ENCODE measurements around the gene NGLY1.

NGLY1 gene

DNA sequence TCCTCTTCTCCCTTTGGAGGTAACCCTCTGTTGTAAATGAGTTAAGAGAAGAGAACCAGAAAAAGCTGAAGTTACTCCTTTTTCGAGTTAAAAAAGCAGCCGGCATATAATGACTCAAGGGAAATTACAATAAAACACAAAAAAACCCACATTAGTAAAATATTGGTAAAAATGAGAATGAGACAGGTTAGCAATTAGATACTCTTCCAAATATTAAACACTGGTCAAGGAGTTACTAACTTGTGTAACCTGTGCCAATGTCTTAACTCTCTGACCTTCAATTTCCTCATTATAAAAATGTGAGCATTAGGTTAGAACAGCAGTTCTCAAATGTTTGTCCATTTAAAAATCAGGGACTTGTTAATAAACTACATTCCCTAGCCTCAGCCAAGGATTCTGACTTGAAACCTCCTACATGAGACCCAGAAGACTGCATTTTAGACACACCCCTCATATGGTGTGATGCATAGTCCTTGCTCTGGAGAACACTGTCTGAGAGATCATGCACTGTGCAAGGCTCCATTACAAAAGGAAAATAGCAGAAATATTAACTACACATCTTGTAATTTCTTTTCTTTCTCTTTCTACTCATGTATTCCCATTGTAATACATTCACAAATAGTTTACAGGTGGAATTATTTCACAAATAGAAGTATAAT, 75.8 kb downstream of the NGLY1 start:
- no peak for DNase-seq

DNA sequence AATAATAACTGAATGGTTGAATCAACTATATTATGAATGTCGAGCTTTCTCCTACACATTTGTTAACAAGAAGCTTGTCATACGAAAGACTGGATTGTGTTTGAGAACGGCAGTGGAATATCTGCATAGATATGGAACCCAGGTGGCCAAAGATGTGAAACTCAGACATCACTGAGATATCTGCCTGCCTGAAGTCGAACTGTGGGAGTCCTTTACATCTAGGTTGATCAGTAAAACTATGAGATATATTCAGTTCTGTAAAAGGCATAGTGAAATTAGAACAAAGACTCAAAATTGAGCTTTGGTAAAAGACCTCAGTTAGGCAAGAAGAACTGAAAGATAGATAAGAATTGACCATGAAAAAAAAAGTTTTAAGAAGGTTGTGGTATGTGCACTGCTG, 77.0 kb downstream of the NGLY1 start:
- no peak for DNase-seq

DNA sequence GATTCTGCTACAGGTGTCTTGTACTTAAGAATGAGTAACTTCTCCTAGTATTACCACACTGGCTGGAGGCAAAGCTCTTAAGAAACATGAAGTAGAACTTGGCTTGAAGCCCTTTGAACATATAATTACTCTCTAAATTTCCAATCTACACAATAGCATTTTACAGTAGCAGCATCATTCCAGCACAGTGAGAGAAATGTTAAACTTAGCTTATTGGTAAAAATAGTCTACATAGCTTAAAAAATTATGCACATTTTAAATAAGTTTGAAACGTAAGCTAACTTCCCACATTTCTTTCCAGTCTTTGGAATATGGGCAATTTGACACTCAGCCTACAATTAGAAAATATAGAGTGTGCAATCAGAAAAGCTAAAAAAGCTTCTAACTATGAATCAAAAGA, 85.7 kb downstream of the NGLY1 start:
- DNase-seq: no peak

DNA sequence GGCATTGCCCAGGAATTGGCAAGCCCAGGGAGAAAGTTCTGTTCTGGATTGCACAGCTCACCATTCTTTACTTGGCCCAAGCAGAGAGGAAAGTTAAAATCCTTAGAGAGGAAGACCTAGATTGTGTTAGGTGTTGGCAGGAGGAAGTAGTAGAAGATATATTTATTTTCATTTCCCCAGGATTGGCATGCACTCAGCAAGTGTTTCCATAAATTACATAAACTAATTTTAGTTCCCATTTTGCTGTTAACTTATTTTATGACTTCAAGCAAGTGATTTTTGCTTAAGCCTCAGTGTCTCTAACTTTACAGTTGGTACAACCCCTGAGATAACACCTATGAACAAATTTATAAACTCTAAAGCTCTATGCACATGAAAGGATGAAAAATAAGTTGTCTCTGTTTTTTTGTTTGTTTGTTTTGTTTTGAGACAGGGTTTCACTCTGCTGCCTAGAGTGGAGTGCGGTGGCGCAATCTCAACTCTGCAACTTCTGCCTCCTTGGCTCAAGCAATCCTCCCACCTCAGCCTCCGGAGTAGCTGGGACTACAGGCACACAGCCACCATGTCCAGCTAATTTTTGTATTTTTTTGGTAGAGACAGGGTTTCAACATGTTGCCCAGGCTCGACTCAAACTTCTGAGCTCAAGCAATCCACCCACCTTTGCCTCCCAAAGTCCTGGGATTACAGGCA, 87.4 kb downstream of the NGLY1 start:
- no peak for DNase-seq

GRCh38 chr3:25693238-25693637, 90.0 kb downstream of the NGLY1 start:
- no peak for DNase-seq

GRCh38 chr3:25692341-25692740, 90.9 kb downstream of the NGLY1 start:
- no peak for DNase-seq

DNA sequence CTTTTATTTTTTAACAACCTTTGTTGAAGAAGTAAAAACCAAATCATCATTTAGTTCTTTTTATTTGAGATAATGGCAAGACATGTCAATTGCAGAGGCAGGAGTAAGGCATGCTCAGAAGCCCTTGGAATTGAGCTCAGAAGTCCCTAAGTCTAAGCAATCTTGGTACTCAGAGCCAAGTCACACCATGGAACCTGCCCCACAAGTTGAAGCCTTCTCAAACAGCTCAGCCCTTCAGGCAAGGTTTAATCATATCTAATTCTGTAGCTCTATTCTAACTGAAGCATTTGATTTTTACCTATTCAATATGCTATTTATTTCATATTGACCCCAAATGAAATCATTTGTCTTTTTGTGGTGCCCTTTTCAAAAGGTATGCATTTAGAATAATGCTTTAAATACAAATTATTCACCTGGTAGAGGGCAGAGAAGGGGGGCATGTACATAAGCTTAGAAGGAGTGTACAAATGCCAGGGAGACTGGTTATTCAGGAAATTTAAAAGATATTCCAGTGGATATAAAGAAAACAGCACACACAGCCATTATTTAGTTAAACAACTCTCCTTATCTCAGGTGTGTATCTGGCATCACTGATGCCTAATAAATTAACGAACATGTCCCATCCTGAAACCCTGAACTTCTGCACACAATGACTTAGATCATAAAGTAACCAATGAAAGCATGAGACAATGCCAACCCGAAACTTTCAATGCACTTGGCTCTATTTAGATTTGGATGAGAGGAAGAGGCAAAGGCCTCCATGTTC, 92.3 kb downstream of the NGLY1 start:
- no peak for DNase-seq

- DNase-seq: no peak
Observed at GRCh38 chr3:25689226-25689625, 94.0 kb downstream of the NGLY1 start.

DNA sequence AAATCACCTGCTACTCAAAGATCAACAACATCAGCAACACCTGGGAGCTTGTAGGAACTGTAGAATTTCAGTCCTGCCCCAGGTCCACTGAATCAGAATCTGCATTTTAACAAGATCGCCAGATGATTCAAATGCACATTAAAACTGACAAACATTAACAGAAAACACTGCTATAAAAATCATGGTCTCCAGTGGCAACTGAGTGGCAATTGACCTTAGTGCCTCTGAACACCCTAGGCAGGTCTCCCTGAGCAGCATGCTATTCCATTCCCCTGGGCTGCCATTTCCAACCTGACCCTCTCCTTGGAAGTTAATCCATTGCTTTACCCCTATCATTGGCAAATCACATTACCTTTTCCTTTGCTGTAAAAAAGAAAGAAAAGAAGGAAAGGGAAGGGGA, 95.5 kb downstream of the NGLY1 start:
- no peak for DNase-seq

DNA sequence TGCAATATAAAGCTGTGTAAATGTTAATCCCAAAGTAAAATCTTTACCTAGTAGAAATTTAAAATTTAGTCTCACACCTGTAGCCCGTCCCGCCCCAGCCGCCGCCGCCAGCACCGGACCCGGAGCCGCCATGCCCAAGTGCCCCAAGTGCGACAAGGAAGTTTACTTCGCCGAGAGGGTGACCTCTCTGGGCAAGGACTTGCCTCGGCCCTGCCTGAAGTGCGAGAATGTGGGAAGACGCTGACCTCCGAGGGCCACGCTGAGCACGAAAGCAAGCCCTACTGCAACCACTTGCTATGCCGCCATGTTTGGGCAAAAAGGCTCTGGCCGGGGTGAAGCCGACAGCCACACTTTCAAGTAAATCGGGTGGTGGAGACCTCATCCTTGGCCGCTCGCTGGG, 96.5 kb downstream of the NGLY1 start:
- no peak for DNase-seq

- DNase-seq: no peak
Observed at GRCh38 chr3:25683882-25684281, 99.4 kb downstream of the NGLY1 start.

GRCh38 chr3:25683410-25683809, 99.8 kb downstream of the NGLY1 start:
- no peak for DNase-seq

- DNase-seq: no peak
Observed at GRCh38 chr3:25679642-25680302, 103.5 kb downstream of the NGLY1 start.

DNA sequence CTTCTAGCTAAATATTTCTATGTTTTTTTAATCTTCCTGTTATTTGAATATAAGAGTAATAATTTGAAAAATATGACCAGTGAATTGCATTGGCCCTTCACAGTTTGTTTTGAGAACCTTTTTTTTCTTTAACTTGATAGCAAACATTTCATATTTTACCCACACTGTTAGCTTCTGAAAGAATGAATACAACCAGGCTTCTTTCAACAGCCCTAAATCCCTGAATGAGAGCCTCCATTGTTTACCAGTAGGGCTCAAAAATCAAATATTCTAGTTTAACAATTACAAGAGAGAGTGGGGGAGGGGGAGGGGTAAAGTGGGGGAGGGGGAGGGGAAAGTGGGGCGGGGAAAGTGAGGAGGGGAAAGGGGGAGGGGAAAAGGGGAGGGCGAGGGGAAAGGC, 104.1 kb downstream of the NGLY1 start:
- DNase-seq: no peak

- DNase-seq: no peak
Observed at GRCh38 chr3:25678581-25678980, 104.7 kb downstream of the NGLY1 start.

- no peak for DNase-seq
Observed at GRCh38 chr3:25677121-25677520, 106.1 kb downstream of the NGLY1 start.

GRCh38 chr3:25674670-25675069, 108.6 kb downstream of the NGLY1 start:
- no peak for DNase-seq

- no peak for DNase-seq
Observed at GRCh38 chr3:25673738-25674298, 109.4 kb downstream of the NGLY1 start.

Measured in NCI-H2171 (cell line).